ENCODE results near the gene SF3B3. TPM values are rescaled to one million over a fixed set of nuclear protein-coding genes. Genes with fewer than 3 reads are reported as not detected.

SF3B3 gene
- total RNA-seq, 1 donor from 2014 or later = 50.8 TPM

DNA sequence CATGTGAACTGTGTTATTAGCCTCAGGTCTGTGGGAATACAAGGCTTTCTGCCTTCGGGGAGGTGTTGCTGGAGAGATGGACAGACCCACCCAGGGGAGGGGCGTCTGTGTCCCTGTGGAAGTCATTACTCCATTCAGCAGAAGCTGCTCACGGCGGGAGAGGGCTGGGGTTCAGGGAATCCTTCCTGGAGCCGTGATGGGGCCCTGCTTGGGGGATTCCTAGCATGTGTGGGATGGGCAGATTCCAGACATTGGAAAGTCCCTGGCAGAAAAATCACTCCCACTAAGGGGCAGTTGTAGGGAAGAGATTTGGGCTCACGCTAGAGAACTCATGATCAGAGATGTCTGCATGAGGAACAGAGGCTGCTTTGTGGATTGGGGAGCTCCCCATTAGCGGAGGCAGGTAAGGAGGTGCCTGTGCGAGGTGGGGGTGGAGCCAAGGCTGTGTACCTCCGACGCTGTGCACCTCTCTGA is 66.4 kb downstream of the SF3B3 start:
- peak; percentile 62 to 66 for DNase-seq (ENCODE audit: low read depth in 2 of 2)

GRCh38 chr16:70590722-70591415 is 67.3 kb downstream of the SF3B3 start:
- DNase-seq (ENCODE audit: low read depth in 2 of 2) = peak in 1 of 2 donors; percentile 86

DNA sequence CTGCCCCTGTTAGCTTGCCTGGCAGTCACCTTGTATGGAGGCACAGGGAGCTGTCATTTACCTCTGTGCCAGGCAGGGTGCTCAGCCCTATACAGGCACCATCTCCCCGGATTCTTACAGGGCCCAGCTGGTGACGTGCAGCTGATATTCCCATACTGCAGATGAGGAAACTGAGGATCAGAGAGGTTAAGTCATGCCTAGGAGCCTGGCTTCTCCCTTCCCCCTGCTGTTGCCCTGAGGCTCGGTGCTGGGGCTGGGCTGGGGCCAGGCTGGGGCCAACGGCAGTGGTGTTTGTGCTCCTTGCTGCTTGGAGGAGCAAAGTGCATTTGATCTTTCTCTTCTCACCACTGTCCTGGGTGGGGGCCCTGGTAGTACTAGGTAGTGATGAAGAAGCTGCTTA is 68.0 kb downstream of the SF3B3 start:
- DNase-seq (ENCODE audit: low read depth in 2 of 2) = no peak

DNA sequence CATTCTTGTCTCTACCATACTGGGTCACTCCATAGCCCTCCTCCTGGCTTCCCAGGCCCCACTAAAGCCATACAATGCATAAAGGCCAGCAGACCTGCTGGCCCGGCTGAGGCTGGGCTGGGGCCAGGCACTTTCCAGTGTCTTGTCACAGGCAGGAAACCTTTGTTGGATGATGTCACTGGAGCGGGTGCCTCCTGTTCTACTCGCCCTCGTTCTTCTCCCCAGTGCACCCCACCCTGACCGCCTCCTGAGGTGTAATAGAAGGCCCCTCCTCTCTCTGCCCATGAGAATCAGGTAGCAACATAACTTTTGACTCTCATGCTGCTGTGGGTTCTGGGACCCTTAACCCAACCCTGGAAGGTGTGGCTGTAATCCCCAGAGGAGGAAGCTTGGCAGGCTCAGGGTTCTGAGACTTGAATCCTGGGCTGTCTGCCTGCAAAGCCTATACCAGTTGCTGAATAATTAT is 68.5 kb downstream of the SF3B3 start:
- peak; percentile 36 to 56 for DNase-seq (ENCODE audit: low read depth in 2 of 2)

- no peak for DNase-seq (ENCODE audit: low read depth in 2 of 2)
Measured at GRCh38 chr16:70593544-70593943, 69.9 kb downstream of the SF3B3 start.

DNA sequence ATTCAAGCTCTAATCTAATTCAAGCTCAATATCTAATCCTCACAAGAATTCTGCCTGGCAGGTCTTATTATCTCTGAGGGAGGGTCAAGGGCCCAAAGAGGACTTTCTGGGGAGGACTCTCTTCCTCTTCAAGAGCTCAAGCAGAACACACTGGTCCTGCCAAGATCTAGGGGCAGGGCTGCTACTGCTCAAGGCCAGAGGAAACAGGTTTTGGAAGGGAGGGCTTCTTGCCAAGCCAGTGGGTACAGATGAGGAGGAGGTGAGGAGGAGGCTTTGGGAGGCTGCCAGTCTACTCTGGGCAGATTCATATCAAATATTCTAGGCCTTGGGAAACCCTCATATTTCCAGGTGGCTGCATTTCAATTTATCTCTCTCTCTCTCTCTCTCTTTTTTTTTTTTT is 71.0 kb downstream of the SF3B3 start:
- no peak for DNase-seq (ENCODE audit: low read depth in 2 of 2)

DNA sequence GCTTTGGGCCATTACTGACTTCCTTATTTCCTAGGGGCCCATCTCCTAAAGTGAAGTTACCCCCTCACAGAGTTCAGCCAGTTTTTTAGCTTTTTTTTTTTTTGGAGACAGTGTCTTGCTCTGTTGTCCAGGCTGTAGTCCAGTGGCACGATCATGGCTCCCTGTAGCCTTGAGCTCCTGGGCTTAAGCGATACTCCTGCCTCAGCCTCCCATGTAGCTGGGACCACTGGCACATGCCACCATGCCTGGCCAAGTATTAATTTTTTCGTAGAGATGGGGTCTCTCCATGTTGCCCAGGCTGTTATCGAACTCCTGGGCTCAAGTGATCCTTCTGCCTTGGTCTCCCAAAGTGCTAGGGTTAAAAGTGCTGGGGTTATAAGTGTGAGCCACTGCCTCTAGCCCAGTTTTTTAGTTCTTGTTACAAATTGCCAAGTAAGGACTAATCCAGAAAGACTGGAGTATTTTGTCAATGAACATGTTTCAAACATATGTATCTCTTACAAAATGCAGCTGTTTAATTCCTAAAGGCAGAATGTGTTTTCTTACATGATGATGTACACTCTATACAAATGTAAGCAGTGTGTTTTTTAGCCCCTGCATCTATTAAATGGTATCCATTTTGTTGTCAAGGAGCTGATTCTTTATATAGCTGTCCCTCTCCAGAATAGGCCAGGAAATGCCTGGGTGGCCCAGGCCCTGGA is 73.7 kb downstream of the SF3B3 start:
- no peak for DNase-seq (ENCODE audit: low read depth in 2 of 2)

GRCh38 chr16:70598937-70599503 is 75.4 kb downstream of the SF3B3 start:
- DNase-seq (ENCODE audit: low read depth in 2 of 2) = no peak

GRCh38 chr16:70600730-70601129 is 77.1 kb downstream of the SF3B3 start:
- DNase-seq (ENCODE audit: low read depth in 2 of 2) = no peak

- DNase-seq (ENCODE audit: low read depth in 2 of 2) = no peak
Measured at GRCh38 chr16:70601576-70602575, 78.3 kb downstream of the SF3B3 start.

- DNase-seq (ENCODE audit: low read depth in 2 of 2) = no peak
Measured at GRCh38 chr16:70602831-70603230, 79.2 kb downstream of the SF3B3 start.

- DNase-seq (ENCODE audit: low read depth in 2 of 2) = no peak
Measured at GRCh38 chr16:70604407-70605282, 81.0 kb downstream of the SF3B3 start.

GRCh38 chr16:70605283-70605657 is 81.7 kb downstream of the SF3B3 start:
- no peak for DNase-seq (ENCODE audit: low read depth in 2 of 2)

DNA sequence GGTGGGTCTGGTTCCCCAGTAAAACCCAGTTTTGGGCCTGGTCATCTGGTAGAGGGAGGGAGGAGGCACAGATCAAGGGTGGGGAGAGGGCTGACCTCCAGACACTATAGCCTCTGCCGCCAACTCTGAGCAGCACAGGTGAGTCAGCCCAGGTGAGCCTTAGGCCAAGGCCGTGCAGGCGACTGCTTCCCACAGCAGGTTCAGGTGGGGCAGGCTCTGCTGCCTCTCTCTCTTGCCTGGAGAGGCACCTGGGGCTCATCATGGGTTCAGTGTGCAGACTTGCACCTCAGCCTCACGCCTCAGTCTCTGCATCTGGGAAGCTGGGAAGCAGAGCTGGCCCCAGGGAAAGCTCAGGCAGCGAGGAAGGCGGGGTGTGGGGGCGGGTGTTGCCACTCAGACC is 84.9 kb downstream of the SF3B3 start:
- no peak for DNase-seq (ENCODE audit: low read depth in 2 of 2)

DNA sequence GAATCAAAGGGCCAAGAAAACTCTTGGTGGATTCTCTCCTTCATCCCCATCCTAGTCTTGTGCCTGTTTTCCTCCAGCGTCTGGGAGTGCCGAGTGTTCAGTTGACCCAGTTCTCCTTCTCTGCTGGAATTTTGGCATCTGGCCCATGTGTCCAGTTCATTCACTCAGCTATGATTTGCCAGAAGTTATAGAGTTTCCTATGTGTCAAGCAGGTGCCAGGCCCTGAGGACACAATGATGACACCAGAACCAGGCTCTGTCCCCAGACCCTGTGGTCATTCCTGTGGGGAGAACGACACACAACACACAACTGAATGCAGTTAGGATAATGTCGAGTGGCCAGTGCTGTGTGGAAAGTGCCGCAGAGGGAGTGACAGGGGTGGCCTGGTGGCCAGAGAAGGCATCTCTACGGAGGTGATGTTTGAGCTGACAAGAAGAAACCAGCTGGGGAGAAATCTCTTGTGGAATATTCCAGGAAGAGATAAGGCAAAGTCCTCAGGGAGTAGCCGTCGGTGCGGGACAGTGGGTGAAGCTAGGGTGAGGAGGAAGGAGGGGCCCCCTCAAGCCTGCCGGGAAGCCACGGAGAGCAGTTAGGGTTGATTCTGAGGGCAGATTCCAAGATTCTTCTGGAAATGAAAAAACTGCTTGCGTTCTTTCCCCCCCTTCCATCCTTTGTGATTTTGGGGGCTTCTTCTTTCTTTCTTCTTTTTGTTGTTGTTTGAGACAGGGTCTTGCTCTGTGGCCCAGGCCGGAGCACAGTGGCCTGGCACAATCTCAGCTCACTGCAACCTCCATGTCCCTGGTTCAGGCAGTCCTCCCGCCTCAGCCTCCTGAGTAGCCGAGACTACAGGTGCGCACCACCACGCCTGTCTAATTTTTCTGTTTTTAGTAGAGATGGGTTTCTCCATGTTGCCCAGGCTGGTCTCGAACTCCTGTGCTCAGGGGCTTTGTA is 86.9 kb downstream of the SF3B3 start:
- peak in 1 of 2 donors; percentile 11 for DNase-seq (ENCODE audit: low read depth in 2 of 2)

- DNase-seq (ENCODE audit: low read depth in 2 of 2) = no peak
Measured at GRCh38 chr16:70611224-70611598, 87.6 kb downstream of the SF3B3 start.

GRCh38 chr16:70611785-70612303 is 88.2 kb downstream of the SF3B3 start:
- no peak for DNase-seq (ENCODE audit: low read depth in 2 of 2)

- DNase-seq (ENCODE audit: low read depth in 2 of 2) = no peak
Measured at GRCh38 chr16:70612931-70613330, 89.3 kb downstream of the SF3B3 start.
